ENCODE data around the gene ACER3. TPM values are rescaled to one million over a fixed set of nuclear protein-coding genes. Genes with fewer than 3 reads are reported as not detected.

The ACER3 gene
- total RNA-seq, 1 experiment from 2014 or later = 12.5 TPM

GRCh38 chr11:77074205-77074604 lies 213.5 kb downstream of the ACER3 start:
- no peak for DNase-seq (ENCODE audit: low read depth)

- no peak for DNase-seq (ENCODE audit: low read depth)
Measured at GRCh38 chr11:77074626-77075221, 214.0 kb downstream of the ACER3 start.

- no peak for DNase-seq (ENCODE audit: low read depth)
Measured at GRCh38 chr11:77075425-77075905, 214.7 kb downstream of the ACER3 start.

Other genes starting within 250 kb of the ACER3 start
- gene LRRC32, start 190.2 kb upstream of the ACER3 start, total RNA-seq (2014; rRNA removed) = 0.06 TPM in 2 replicates
- gene TSKU, start 77.6 kb upstream of the ACER3 start, total RNA-seq (2014; rRNA removed) = 22.6 and 31.4 TPM in 2 replicates
- not detected in 2 replicates for gene B3GNT6, start 173.5 kb downstream of the ACER3 start, total RNA-seq (2014; rRNA removed)
- 36.7 and 42.5 TPM in 2 replicates for gene CAPN5, start 206.1 kb downstream of the ACER3 start, total RNA-seq (2014; rRNA removed)
- 0.57 TPM in 1 of 2 replicates, not detected in the other for gene OMP, start 241.9 kb downstream of the ACER3 start, total RNA-seq (2014; rRNA removed)